Hepatocyte (in vitro differentiated cells): ENCODE measurements around the gene TAS2R8. TPM values are rescaled to one million over a fixed set of nuclear protein-coding genes. Genes with fewer than 3 reads are reported as not detected.

Experiments
- DNase-seq: peaks from one replicate; pipeline ENCODE4 v3.0.0-alpha.2; 2016; ENCODE audit warnings: low spot score
- H2AFZ ChIP-seq: fragments of 200-600 bp; sonication (generic); 2 replicates; pipeline ENCODE4 v1.6.0; 2016; ENCODE audit warnings: antibody characterized with exemption, mild to moderate bottlenecking
- H3K27ac ChIP-seq: fragments of 200-600 bp; sonication (generic); 2 replicates; pipeline ENCODE4 v1.5.1; 2016; ENCODE audit warnings: mild to moderate bottlenecking
- H3K27me3 ChIP-seq: fragments of 200-600 bp; sonication (generic); 2 replicates; pipeline ENCODE4 v1.6.1; 2016
- H3K36me3 ChIP-seq: fragments of 200-600 bp; sonication (generic); replicated peaks from 2 replicates; pipeline ENCODE4 v1.5.1; 2016; ENCODE audit warnings: low read depth; ENCODE audit not compliant: insufficient read depth
- H3K4me1 ChIP-seq: fragments of 200-600 bp; sonication (generic); 2 replicates; pipeline ENCODE4 v1.5.1; 2016; ENCODE audit warnings: mild to moderate bottlenecking, moderate library complexity; ENCODE audit not compliant: insufficient read depth
- H3K4me2 ChIP-seq: fragments of 200-600 bp; sonication (generic); 2 replicates; pipeline ENCODE4 v1.6.0; 2016
- H3K4me3 ChIP-seq: fragments of 200-600 bp; sonication (generic); 2 replicates; pipeline ENCODE4 v1.5.1; 2016; ENCODE audit warnings: mild to moderate bottlenecking
- H3K79me2 ChIP-seq: fragments of 200-600 bp; sonication (generic); 2 replicates; pipeline ENCODE4 v1.6.0; 2017; ENCODE audit warnings: mild to moderate bottlenecking
- H3K9me2 ChIP-seq: fragments of 200-600 bp; sonication (generic); replicated peaks from 2 replicates; pipeline ENCODE4 v1.6.0; 2017; ENCODE audit warnings: mild to moderate bottlenecking; ENCODE audit not compliant: insufficient read depth
- H3K9me3 ChIP-seq: fragments of 200-600 bp; sonication (generic); 2 replicates; pipeline ENCODE4 v1.5.1; 2016; ENCODE audit warnings: low read depth, mild to moderate bottlenecking
- H4K20me1 ChIP-seq: fragments of 200-600 bp; sonication (generic); 2 replicates; pipeline ENCODE4 v1.6.0; 2016; ENCODE audit warnings: mild to moderate bottlenecking; ENCODE audit not compliant: insufficient read depth, poor library complexity, severe bottlenecking
- EZH2 ChIP-seq: fragments of 200-600 bp; sonication (generic); IDR thresholded peaks from 2 replicates; pipeline ENCODE4 v1.6.1; 2016; ENCODE audit warnings: antibody characterized with exemption, mild to moderate bottlenecking, borderline replicate concordance
- EZH2phosphoT487 ChIP-seq: fragments of 200-600 bp; sonication (generic); IDR thresholded peaks from one replicate; pipeline ENCODE4 v1.6.1; 2018; ENCODE audit warnings: antibody characterized with exemption, mild to moderate bottlenecking, low read depth, moderate library complexity; ENCODE audit not compliant: unreplicated experiment, severe bottlenecking
- WGBS: methylation state at CpG from one replicate; pipeline ENCODE4 v1.1.6; 2016; ENCODE audit warnings: low lambda C conversion rate; ENCODE audit errors: missing lambda C conversion rate; 5-methylcytosine and 5-hydroxymethylcytosine counted together
- polyA plus RNA-seq: library from polyadenylated mRNA; unstranded; fragments of >200 nt; fragmentation: Nextera tagmentation; extraction: Ambion mirVana; gene quantifications from 2 replicates; pipeline ENCODE4 v1.2.1, GENCODE V29; 2016
- total RNA-seq: library from RNA; depleted of rRNA; stranded (reverse); fragments of >200 nt; gene quantifications from 2 replicates; pipeline ENCODE4 v1.2.3, GENCODE V29; 2014
- TF ChIP-seq, protein P1 (sequence below): fragments of 200-600 bp; sonication (generic); IDR thresholded peaks from 2 replicates; pipeline ENCODE4 v1.5.1; 2016; ENCODE audit warnings: antibody characterized with exemption, mild to moderate bottlenecking; ENCODE audit not compliant: poor library complexity

The TAS2R8 gene
- total and polyA plus RNA-seq, 2 experiments from 2014 or later: not detected

- no peaks in the 10 kb centered on the region for H3K4me1 ChIP-seq
- no peak overlapping the region for H3K4me2 ChIP-seq
- H3K4me3 ChIP-seq: no peak overlapping the region
- H3K27me3 ChIP-seq: no peaks in the 10 kb centered on the region
- H3K36me3 ChIP-seq: no peaks in the 10 kb centered on the region
- no peak overlapping the region for H3K27ac ChIP-seq
- no peaks in the 10 kb centered on the region for H3K79me2 ChIP-seq
- TF ChIP-seq EZH2 (no peak), EZH2phosphoT487 (no peak)
- TF ChIP-seq, protein P1, sequence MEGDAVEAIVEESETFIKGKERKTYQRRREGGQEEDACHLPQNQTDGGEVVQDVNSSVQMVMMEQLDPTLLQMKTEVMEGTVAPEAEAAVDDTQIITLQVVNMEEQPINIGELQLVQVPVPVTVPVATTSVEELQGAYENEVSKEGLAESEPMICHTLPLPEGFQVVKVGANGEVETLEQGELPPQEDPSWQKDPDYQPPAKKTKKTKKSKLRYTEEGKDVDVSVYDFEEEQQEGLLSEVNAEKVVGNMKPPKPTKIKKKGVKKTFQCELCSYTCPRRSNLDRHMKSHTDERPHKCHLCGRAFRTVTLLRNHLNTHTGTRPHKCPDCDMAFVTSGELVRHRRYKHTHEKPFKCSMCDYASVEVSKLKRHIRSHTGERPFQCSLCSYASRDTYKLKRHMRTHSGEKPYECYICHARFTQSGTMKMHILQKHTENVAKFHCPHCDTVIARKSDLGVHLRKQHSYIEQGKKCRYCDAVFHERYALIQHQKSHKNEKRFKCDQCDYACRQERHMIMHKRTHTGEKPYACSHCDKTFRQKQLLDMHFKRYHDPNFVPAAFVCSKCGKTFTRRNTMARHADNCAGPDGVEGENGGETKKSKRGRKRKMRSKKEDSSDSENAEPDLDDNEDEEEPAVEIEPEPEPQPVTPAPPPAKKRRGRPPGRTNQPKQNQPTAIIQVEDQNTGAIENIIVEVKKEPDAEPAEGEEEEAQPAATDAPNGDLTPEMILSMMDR: no peak
- no peaks in the 10 kb centered on the region for H3K9me3 ChIP-seq
- no peak overlapping the region for H2AFZ ChIP-seq
- no peaks in the 10 kb centered on the region for H4K20me1 ChIP-seq
- H3K9me2 ChIP-seq: no peaks in the 10 kb centered on the region
- 85% methylated on average over 3 of the region's 3 CpGs for WGBS
- DNase-seq: no peak
Observed at GRCh38 chr12:10838461-10838860, 31.4 kb upstream of the TAS2R8 start.

GRCh38 chr12:10829994-10830393, 22.9 kb upstream of the TAS2R8 start:
- no peak for TF ChIP-seq EZH2
- TF ChIP-seq EZH2phosphoT487: no peak
- TF ChIP-seq, protein P1: no peak
- H3K27me3 ChIP-seq: no peaks in the 10 kb centered on the region
- no peaks in the 10 kb centered on the region for H3K9me3 ChIP-seq
- no peak overlapping the region for H3K4me2 ChIP-seq
- 97% methylated on average over 1 of the region's 1 CpG for WGBS
- H3K4me1 ChIP-seq: no peaks in the 10 kb centered on the region
- no peaks in the 10 kb centered on the region for H3K79me2 ChIP-seq
- H3K9me2 ChIP-seq: no peaks in the 10 kb centered on the region
- H3K4me3 ChIP-seq: no peak overlapping the region
- no peaks in the 10 kb centered on the region for H3K36me3 ChIP-seq
- H3K27ac ChIP-seq: no peak overlapping the region
- no peak for DNase-seq
- no peaks in the 10 kb centered on the region for H4K20me1 ChIP-seq
- H2AFZ ChIP-seq: no peak overlapping the region

DNA sequence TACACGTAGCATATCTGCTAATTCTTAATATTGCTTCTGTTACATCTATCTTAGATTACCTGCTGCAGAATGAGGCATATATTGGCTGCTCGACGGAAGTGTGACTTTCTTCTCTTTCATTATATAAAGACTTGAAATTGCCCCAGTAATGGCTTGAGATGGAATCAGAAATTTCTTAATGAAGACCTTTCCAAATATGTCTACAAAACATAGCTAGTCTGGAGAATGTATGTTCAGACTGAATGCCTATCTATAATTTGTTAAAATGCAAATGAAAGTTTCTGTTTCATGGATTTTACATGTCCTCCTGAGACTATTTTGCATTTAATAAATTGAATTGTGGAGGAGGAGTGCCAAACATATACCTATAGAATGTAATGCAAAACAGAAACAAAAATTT, 19.2 kb upstream of the TAS2R8 start, which contains the start of gene TAS2R10:
Gene TAS2R10, minus strand, starts transcription at position 101 of the 400 bp plus-strand sequence. Its CDS starts 89 bp downstream, at position 12.
- Histone ChIP-seq H3K9me3 (no peaks in the 10 kb centered on the region), H4K20me1 (no peaks in the 10 kb centered on the region), H2AFZ (no peak within 1 kb of the TSS), H3K4me2 (no peak within 1 kb of the TSS), H3K27me3 (no peaks in the 10 kb centered on the region), H3K9me2 (no peaks in the 10 kb centered on the region), H3K36me3 (no peaks in the 10 kb centered on the region), H3K79me2 (no peaks in the 10 kb centered on the region), H3K4me3 (no peak within 1 kb of the TSS), H3K27ac (no peak within 1 kb of the TSS), H3K4me1 (no peaks in the 10 kb centered on the region)
- WGBS: 92% methylated on average over 3 of the region's 3 CpGs
- TF ChIP-seq, protein P1: no peak
- TF ChIP-seq EZH2phosphoT487 (no peak), EZH2 (no peak)
- DNase-seq: no peak

DNA sequence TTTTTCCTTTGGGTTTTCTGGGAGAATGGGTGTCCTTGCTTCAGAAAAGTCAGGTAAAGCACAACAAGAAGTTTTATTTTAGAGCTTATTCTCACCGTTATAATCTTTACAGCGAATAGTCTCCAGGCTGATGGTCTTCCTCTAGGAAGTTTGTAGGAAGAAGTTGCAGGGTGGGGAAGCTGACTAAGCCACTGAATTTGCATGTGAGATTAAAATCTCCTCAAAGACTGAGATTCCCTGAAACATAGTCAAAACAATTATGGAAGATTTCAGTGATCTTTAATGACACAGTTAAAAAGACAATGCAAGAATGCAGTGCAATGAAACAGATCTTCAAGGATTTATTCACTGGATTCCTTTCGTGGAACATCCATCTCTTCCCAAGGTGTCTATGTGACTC, 17.9 kb upstream of the TAS2R8 start:
- Histone ChIP-seq H3K4me3 (no peak overlapping the region), H3K9me2 (no peaks in the 10 kb centered on the region), H3K9me3 (no peaks in the 10 kb centered on the region), H3K27ac (no peak overlapping the region), H4K20me1 (no peaks in the 10 kb centered on the region), H3K4me2 (no peak overlapping the region), H3K4me1 (no peaks in the 10 kb centered on the region), H3K36me3 (no peaks in the 10 kb centered on the region), H2AFZ (no peak overlapping the region), H3K79me2 (no peaks in the 10 kb centered on the region), H3K27me3 (no peaks in the 10 kb centered on the region)
- TF ChIP-seq, protein P1: no peak
- TF ChIP-seq EZH2phosphoT487 (no peak), EZH2 (no peak)
- DNase-seq: no peak
- 81% methylated on average over 3 of the region's 3 CpGs for whole genome bisulfite sequencing
